Measurements from ENCODE around the gene PHLDA1. TPM values are rescaled to one million over a fixed set of nuclear protein-coding genes. Genes with fewer than 3 reads are reported as not detected.

The PHLDA1 gene
- total and polyA plus RNA-seq, 2 of the 4 experiments (the other 2 are of a cell fraction) = 27.8 to 32.4 TPM

GRCh38 chr12:75986001-75986746 lies 45.4 kb downstream of the PHLDA1 start (continued):
- TF ChIP-seq CTCF (conservative IDR thresholded peaks at IDR 0.05; ENCODE audit: low read depth, low read length) = no peak

- Histone ChIP-seq H4K8ac (ENCODE audit: low read depth in 2 of 2, low read length in 2 of 2) (peak overlapping the region; percentile 57 to 65), H2AK9ac (replicated peaks; ENCODE audit: low read depth, low read length, poor library complexity) (no peak overlapping the region), H4K5ac (ENCODE audit: low read depth, low read length) (peak overlapping the region; percentile 39; the same call in 1 of the 2 replicates), H2BK120ac (ENCODE audit: low read depth, low read length) (peak overlapping the region; percentile 68), H3K23ac (ENCODE audit: low read depth, low read length) (peak overlapping the region; percentile 48; the same call in 1 of the 2 replicates), H3K4me3 (ENCODE audit: insufficient read depth, low read depth, low read length) (no peak overlapping the region), H2AFZ (replicated peaks; ENCODE audit: low read length, poor library complexity) (no peak overlapping the region), H3K56ac (ENCODE audit: extremely low read depth, insufficient read depth, low read length) (0 out of 2 replicates have a peak overlapping the region, but pooled peaks have one; percentile 34), H2AK5ac (ENCODE audit: low read depth, low read length) (no peak overlapping the region), H3K4me1 (ENCODE audit: control insufficient read depth, insufficient read depth, low read length) (peaks cover 11% of the 10 kb centered on the region), H3K18ac (ENCODE audit: low read depth, low read length) (peak overlapping the region; percentile 50; the same call in 1 of the 2 replicates), H3K27ac (ENCODE audit: insufficient read depth, low read length) (no peak overlapping the region), H3K4ac (ENCODE audit: low read depth, low read length) (peak overlapping the region; percentile 33; the same call in 1 of the 2 replicates), H2BK20ac (ENCODE audit: low read depth, low read length) (peak overlapping the region; percentile 51; the same call in 1 of the 2 replicates), H2BK15ac (ENCODE audit: low read depth, low read length) (peak overlapping the region; percentile 87; the same call in 1 of the 3 replicates), H3K36me3 (ENCODE audit: control insufficient read depth, insufficient read depth, low read length) (no peaks in the 10 kb centered on the region), H3K79me1 (ENCODE audit: low read depth in 1 of 2, low read length in 2 of 2) (peaks cover 8 to 32% of the 10 kb centered on the region in 2 experiments; a peak in 2 of 4 replicates), H2BK5ac (ENCODE audit: low read depth, low read length, poor library complexity, severe bottlenecking) (peak overlapping the region; percentile 0), H3K9me3 (ENCODE audit: control insufficient read depth, insufficient read depth, low read length) (no peaks in the 10 kb centered on the region), H3K9me1 (ENCODE audit: insufficient read depth, low read length) (peaks cover 12% of the 10 kb centered on the region), H3K27me3 (ENCODE audit: control insufficient read depth, insufficient read depth, low read length) (no peaks in the 10 kb centered on the region), H4K20me1 (ENCODE audit: insufficient read depth, low read length) (no peaks in the 10 kb centered on the region), H3K4me2 (ENCODE audit: low read depth, low read length) (peak overlapping the region; percentile 30; the same call in 1 of the 2 replicates), H3K14ac (replicated peaks; ENCODE audit: low read depth, low read length) (0 out of 2 replicates have a peak overlapping the region, but pooled peaks have one; percentile 38), H4K91ac (ENCODE audit: insufficient read depth, low read depth, low read length) (peak overlapping the region; percentile 37; the same call in 1 of the 2 replicates), H3K9ac (ENCODE audit: low read depth, low read length) (no peak overlapping the region)
- ChIA-PET CTCF (interaction anchor here (0.6 kb wide), 2 partner anchors 14 to 676 kb away, joined by 3 to 5 read pairs; no protein-coding TSS in a partner anchor), POLR2A (ENCODE audit: unreplicated experiment) (no interaction called here)
- DNase-seq = no peak
- dilution Hi-C loops (cut with HindIII; ENCODE audit: low sequenced_read_pairs, unreplicated experiment) (no loop called here), in situ Hi-C loops (cut with MboI; ENCODE audit: low sequenced_read_pairs) (no loop called here), intact Hi-C loops (cut with micrococcal nuclease) (no loop called here)
- BruUV-seq (replicated peaks) = no TSS peak
- ATAC-seq (ENCODE audit: low read depth) = no peak
- WGBS, 2 experiments (ENCODE audit: extremely low coverage in 2 of 2, insufficient read length in 1 of 2) = no CpG with 5 or more reads among the region's 5 CpGs
- TF ChIP-seq MAZ (IDR thresholded peaks at IDR 0.05; ENCODE audit: borderline replicate concordance, low read depth, low read length) (no peak), RCOR1 (IDR thresholded peaks at IDR 0.05; ENCODE audit: insufficient replicate concordance, low read length) (no peak), BHLHE40 (IDR thresholded peaks at IDR 0.05; ENCODE audit: low read depth, low read length) (no peak), USF2 (IDR thresholded peaks at IDR 0.05; ENCODE audit: low read depth, low read length) (no peak), NFE2L2 (IDR thresholded peaks at IDR 0.05; ENCODE audit: low read depth, low read length) (no peak), RFX5 (IDR thresholded peaks at IDR 0.05; ENCODE audit: low read depth, low read length) (no peak), RAD21 (IDR thresholded peaks at IDR 0.05; ENCODE audit: low read length) (no peak), FOS (IDR thresholded peaks at IDR 0.05; ENCODE audit: low read depth, low read length) (no peak), SMC3 (IDR thresholded peaks at IDR 0.05; ENCODE audit: low read depth, low read length) (no peak), ELK1 (IDR thresholded peaks at IDR 0.05; ENCODE audit: borderline replicate concordance, low read depth, low read length) (no peak)
These were observed 46.0 kb downstream of the PHLDA1 start for GRCh38 chr12:75985566-75985965.
